GM12872 (cell line): ENCODE data around the gene TIMM10.

Source experiments
- CTCF ChIP-seq: IDR thresholded peaks from 3 replicates; pipeline ENCODE4 v1.5.1; 2011; ENCODE audit warnings: low read depth, mild to moderate bottlenecking, low read length, moderate library complexity; ENCODE audit not compliant: insufficient read depth

Gene TIMM10

GRCh38 chr11:57501953-57502352 lies 28.6 kb downstream of the TIMM10 start:
- TF ChIP-seq CTCF, result no peak

DNA sequence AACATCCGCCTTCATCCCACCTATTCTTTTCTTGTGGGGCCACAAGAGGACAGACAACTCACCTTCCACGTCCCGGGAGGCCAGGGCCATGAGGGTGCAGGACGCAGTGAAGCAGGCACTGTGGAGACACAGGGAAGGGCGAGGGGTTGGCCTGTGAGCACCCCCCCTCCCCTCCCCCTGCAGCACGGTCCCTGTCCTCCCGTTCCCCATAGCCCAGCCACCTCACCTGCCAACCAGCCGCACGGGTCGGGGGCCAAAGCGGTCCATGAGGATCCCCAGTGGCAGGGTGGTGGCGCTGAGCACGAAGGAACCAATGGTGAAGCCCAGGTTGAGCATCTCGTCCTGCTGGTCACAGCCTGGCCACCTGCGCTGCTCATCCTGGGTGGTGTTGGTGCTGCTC lies 29.6 kb downstream of the TIMM10 start:
- TF ChIP-seq CTCF, result no peak

DNA sequence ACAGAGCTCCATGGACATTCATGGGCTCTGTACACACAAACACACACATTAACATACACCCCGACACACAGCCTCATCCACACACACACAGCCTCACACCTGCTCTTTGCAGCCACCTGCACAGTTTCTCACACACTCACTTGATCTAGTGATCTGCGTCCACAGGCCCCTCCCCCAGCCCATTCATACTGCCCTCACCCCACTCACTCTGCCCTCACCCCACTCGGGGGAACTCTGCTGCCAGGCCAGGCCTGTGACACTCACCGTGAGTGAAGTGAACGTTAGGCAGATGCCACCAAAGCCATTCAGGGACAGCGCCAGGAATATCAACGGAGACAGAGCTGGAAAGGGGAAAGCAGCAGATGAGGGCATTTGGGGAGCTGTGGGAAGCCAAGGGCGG lies 30.0 kb downstream of the TIMM10 start:
- TF ChIP-seq CTCF, result no peak

DNA sequence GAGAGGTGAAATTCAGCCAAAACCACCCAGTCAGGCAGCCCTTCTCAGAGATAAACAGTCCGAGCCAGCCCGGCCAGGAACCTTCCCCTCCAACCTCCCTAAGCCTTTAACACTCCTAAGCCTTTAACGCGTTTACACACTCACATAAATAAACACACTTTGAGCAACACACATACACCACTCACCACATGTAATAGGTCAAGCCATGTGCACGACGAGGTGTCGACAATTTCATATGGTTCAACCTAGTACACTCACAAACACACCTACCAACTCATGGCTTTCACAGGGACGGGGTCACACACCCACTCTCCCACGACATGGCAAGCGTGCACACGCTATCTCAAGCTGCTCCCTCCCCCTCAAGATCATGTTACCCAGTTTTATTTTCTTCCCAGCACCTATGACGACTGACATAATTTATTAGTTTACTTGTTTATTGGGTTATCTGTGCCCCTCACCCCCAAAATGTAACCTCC lies 30.5 kb downstream of the TIMM10 start:
- TF ChIP-seq CTCF, result no peak

DNA sequence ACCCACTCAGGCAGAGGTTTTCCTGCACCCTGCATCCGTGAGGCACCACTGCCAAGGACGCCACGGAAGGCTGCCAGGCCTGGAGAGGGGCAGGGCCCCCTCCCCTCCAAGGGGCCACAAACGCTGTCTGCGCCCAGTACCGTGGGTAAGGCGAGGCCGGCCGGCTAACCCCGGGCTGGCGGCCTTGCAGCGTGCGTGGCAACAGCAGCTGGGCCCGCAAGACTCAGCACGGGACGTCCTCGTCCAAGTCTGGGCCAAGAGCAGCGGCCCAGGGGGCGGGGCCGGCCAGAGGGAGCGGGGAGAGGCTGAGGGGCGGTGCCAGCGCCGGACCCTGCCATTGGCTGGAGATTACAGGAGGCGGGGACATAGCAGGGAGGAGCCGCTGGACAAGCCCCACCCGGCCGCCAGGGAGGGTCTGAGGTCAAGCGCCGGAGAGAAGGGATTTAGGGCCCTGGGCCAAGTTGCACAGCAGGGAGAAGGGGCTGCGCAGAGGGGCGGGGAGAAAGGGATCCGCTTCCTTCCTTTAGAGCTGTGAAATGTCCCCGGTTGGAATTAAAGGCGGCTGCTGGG lies 31.1 kb downstream of the TIMM10 start:
- TF ChIP-seq CTCF, result no peak

DNA sequence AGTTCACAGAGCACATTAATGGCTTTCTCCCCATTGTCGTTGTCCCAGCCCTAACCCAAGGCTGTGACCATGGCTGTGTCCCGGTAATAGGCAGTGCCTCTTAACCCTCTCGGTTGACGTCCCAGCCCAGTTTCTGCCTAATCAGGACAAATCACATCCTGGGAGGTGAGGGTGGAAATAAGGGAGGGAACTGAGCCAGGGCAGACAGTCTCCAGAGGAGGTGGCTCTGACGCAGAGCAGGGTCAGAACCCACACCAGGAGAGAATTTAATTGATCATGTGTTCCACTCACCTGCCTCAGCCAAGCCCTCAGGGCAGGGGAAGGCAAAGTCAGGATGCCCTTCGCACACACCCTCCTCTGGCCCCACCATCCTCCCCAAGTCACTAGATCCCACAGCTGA lies 32.0 kb downstream of the TIMM10 start:
- no peak for TF ChIP-seq CTCF

GRCh38 chr11:57497303-57498247 lies 33.0 kb downstream of the TIMM10 start:
- no peak for TF ChIP-seq CTCF
